KMS-11 (cell line): ENCODE data around the gene ZNF320.
"Not testable (repeated sequence)": the region's sequence is repeated elsewhere in the genome, so short reads cannot be mapped to it uniquely, and the experiment has no call there.

ENCODE experiments used
- H2AFZ ChIP-seq: fragments of 200-600 bp; sonication (generic); 2 replicates; pipeline ENCODE4 v1.6.1; 2016; ENCODE audit warnings: antibody characterized with exemption, mixed run types, low read depth
- H3K27ac ChIP-seq: fragments of 200-600 bp; sonication (generic); 2 replicates; pipeline ENCODE4 v1.6.1; 2016; ENCODE audit warnings: mild to moderate bottlenecking, mixed run types
- H3K27me3 ChIP-seq: fragments of 200-600 bp; sonication (generic); 2 replicates; pipeline ENCODE4 v1.6.1; 2017; ENCODE audit warnings: mild to moderate bottlenecking, low read depth, mixed run types, moderate library complexity; ENCODE audit not compliant: insufficient read depth
- H3K36me3 ChIP-seq: fragments of 200-600 bp; sonication (generic); 2 replicates; pipeline ENCODE4 v1.6.1; 2017; ENCODE audit warnings: mild to moderate bottlenecking, mixed run types; ENCODE audit not compliant: insufficient read depth
- H3K4me1 ChIP-seq: fragments of 200-600 bp; sonication (generic); 2 replicates; pipeline ENCODE4 v1.6.1; 2016; ENCODE audit warnings: mild to moderate bottlenecking, low read depth, mixed run types; ENCODE audit not compliant: poor library complexity, severe bottlenecking
- H3K4me2 ChIP-seq: fragments of 200-600 bp; sonication (generic); 2 replicates; pipeline ENCODE4 v1.7.0; 2016; ENCODE audit warnings: mild to moderate bottlenecking, mixed run types
- H3K4me3 ChIP-seq: fragments of 200-600 bp; sonication (generic); IDR thresholded peaks from 2 replicates; pipeline ENCODE4 v1.6.1; 2017; ENCODE audit warnings: low read depth, low read length, mixed read lengths; ENCODE audit not compliant: insufficient read depth
- H3K79me2 ChIP-seq: fragments of 200-600 bp; sonication (generic); 2 replicates; pipeline ENCODE4 v1.6.1; 2016; ENCODE audit warnings: low read depth, mixed run types; ENCODE audit not compliant: insufficient read depth
- H3K9ac ChIP-seq: fragments of 200-600 bp; sonication (generic); 2 replicates; pipeline ENCODE4 v1.6.1; 2016; ENCODE audit warnings: mild to moderate bottlenecking, mixed run types
- H4K20me1 ChIP-seq: fragments of 200-600 bp; sonication (generic); 2 replicates; pipeline ENCODE4 v1.6.1; 2016; ENCODE audit warnings: mild to moderate bottlenecking, mixed run types; ENCODE audit not compliant: insufficient read depth
- CTCF ChIP-seq: fragments of 200-600 bp; sonication (generic); conservative IDR thresholded peaks from 2 replicates; pipeline ENCODE4 v1.6.1; 2017; ENCODE audit warnings: low read depth, mild to moderate bottlenecking, antibody characterized with exemption, low read length, moderate library complexity, mixed read lengths

Gene ZNF320

DNA sequence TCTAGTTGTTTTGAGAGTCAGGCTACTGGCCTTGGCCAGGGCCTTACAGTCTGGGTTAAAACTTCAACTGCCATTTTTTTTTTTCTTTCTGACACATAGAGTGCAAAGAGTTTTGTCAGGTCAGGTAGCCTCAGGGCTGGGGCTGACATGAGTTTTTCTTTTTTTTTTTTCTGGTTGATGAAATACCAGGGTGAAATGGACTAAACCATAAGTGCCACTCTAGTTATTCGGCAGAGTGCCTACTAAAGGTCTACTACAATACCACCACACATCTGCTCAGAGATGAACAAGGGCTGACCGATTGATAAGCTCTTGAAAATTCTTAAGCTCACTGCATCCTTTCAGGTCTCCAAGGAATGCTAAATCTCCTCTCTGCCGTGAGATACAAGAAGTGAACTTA is 4.4 kb upstream of the ZNF320 start:
- H3K9ac ChIP-seq, result no peak overlapping the region
- H2AFZ ChIP-seq, result no peak overlapping the region
- H3K27ac ChIP-seq, result no peak overlapping the region
- no peaks in the 10 kb centered on the region for H3K36me3 ChIP-seq
- H4K20me1 ChIP-seq, result no peaks in the 10 kb centered on the region
- no peak for TF ChIP-seq CTCF
- no peak overlapping the region for H3K4me2 ChIP-seq
- no peak overlapping the region for H3K4me3 ChIP-seq
- H3K27me3 ChIP-seq, result no peaks in the 10 kb centered on the region
- H3K79me2 ChIP-seq, result no peaks in the 10 kb centered on the region
- H3K4me1 ChIP-seq, result no peaks in the 10 kb centered on the region

GRCh38 chr19:52898596-52898995 is 1.2 kb upstream of the ZNF320 start:
- H3K4me2 ChIP-seq, H3K36me3 ChIP-seq, H3K4me1 ChIP-seq, H2AFZ ChIP-seq, H3K27me3 ChIP-seq, H3K79me2 ChIP-seq, H3K4me3 ChIP-seq, H3K9ac ChIP-seq, H3K27ac ChIP-seq, H4K20me1 ChIP-seq: not testable (repeated sequence)

DNA sequence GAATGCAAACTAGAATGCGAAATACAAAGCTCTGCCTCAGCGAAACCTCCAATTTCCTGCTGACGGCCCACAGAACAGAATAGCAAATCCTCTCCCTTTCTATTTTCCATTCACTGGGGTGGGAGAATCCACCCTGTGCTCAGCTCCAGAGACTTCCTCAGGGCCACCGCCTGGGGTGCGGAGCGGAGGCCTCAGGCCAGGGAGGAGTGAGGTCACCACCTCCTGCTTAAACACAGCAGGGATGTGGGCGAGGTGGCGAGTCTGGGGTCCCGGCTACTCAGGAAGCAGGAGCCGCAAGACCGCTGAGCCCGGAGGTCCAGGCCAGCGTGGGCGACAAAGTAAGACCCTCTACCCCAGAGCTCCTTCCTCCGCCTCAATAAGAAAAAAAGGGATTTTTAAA is 666 bp upstream of the ZNF320 start:
- Histone ChIP-seq H3K27ac (no peak overlapping the region), H3K79me2 (no peaks in the 10 kb centered on the region), H4K20me1 (no peaks in the 10 kb centered on the region), H3K4me1 (no peaks in the 10 kb centered on the region), H3K9ac (no peak overlapping the region), H3K4me2 (no peak overlapping the region), H3K4me3 (no peak overlapping the region), H3K36me3 (no peaks in the 10 kb centered on the region), H2AFZ (no peak overlapping the region; the same call in 1 of the 2 replicates), H3K27me3 (no peaks in the 10 kb centered on the region)
- no peak for TF ChIP-seq CTCF

DNA sequence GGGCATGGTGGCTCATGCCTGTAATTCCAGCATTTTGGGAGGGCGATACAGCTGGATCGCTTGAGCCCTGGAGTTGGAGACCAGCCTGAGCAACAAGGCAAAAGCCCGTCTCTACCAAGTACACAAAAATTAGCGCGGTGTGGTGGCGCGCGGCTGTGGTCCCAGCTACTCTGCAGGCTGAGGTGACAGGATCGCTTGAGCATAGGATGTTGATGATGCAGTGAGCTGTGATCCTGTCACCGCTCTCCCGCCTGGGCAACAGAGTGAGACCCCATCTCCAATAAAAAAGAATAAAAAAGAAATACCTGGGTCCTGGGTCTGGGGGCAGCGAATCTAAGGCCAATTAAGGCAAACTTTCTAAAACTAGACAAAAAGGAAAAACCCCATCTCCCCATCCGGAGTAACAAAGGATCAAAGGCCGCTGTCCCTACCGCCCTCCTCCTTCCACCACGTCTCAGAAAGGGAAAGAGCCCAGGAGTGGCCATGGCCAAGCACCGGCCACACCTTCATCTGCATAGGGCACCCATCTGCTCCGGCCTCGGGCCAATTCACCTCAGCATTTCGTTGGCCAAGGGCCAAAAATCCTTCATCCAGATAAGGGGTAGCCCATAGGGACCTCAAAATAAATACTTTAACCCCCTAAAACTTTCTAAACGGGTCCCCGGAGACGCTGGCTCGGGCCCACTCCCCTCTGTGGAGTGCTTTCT is 851 bp downstream of the ZNF320 start:
- Histone ChIP-seq H3K27me3 (no peaks in the 10 kb centered on the region), H2AFZ (peak overlapping the region; percentile 78), H4K20me1 (no peaks in the 10 kb centered on the region), H3K27ac (peak overlapping the region; percentile 47; the same call in 1 of the 2 replicates), H3K79me2 (no peaks in the 10 kb centered on the region), H3K9ac (peak overlapping the region; percentile 64; the same call in 1 of the 2 replicates), H3K4me3 (no peak overlapping the region), H3K4me2 (peak overlapping the region; percentile 76), H3K36me3 (no peaks in the 10 kb centered on the region), H3K4me1 (no peaks in the 10 kb centered on the region)
- TF ChIP-seq CTCF, result no peak

GRCh38 chr19:52891336-52891735 is 6.1 kb downstream of the ZNF320 start:
- Histone ChIP-seq H3K27me3 (no peaks in the 10 kb centered on the region), H3K4me2 (no peak overlapping the region), H3K36me3 (no peaks in the 10 kb centered on the region), H3K4me3 (no peak overlapping the region), H3K9ac (no peak overlapping the region), H3K79me2 (no peaks in the 10 kb centered on the region), H3K27ac (no peak overlapping the region), H3K4me1 (no peaks in the 10 kb centered on the region), H2AFZ (no peak overlapping the region), H4K20me1 (no peaks in the 10 kb centered on the region)
- no peak for TF ChIP-seq CTCF
